OCI-LY7 (cell line): ENCODE measurements around the gene LIPC. TPM values are rescaled to one million over a fixed set of nuclear protein-coding genes. Genes with fewer than 3 reads are reported as not detected.

ENCODE experiments used
- BruUV-seq: library from RNA; stranded (reverse); fragments of 400-500 nt; replicated peaks from 2 replicates; lab custom pipeline; 2021; lab: Mats Ljungman, UMichigan
- CTCF ChIA-PET: fragments of 300-600 bp; sonication (Branson Sonifier 250); formaldehyde crosslinking; loops from one replicate; lab custom pipeline; 2022; ENCODE audit warnings: antibody characterized with exemption; ENCODE audit not compliant: unreplicated experiment; lab: Charles Lee
- POLR2A ChIA-PET: fragments of 300-600 bp; sonication (Branson Sonifier 250); formaldehyde crosslinking; loops from one replicate; lab custom pipeline; 2022; ENCODE audit warnings: antibody characterized with exemption; lab: Charles Lee
- DNase-seq: peaks from one replicate; pipeline ENCODE4 v3.0.0-alpha.2; 2015; ENCODE audit warnings: low spot score
- H2AFZ ChIP-seq: fragments of 200-600 bp; sonication (generic), shearing (Covaris generic); 2 replicates; pipeline ENCODE4 v1.6.1; 2014; ENCODE audit warnings: mild to moderate bottlenecking, antibody characterized with exemption, low read length, moderate library complexity
- H3K27ac ChIP-seq: fragments of 200-600 bp; sonication (generic); 2 replicates; pipeline ENCODE4 v1.5.1; 2014; ENCODE audit warnings: mixed run types, low read depth, mild to moderate bottlenecking, moderate library complexity, low read length, inconsistent platforms; ENCODE audit not compliant: poor library complexity, severe bottlenecking
- H3K36me3 ChIP-seq: fragments of 200-600 bp; sonication (generic); 2 replicates; pipeline ENCODE4 v1.6.1; 2014; ENCODE audit warnings: mild to moderate bottlenecking, antibody characterized with exemption, low read length, moderate library complexity, mixed read lengths; ENCODE audit not compliant: insufficient read depth
- H3K4me1 ChIP-seq: fragments of 200-600 bp; sonication (generic); 2 replicates; pipeline ENCODE4 v1.5.1; 2014; ENCODE audit warnings: mild to moderate bottlenecking, low read length; ENCODE audit not compliant: insufficient read depth, poor library complexity, severe bottlenecking
- H3K4me2 ChIP-seq: fragments of 200-600 bp; sonication (generic); 2 replicates; pipeline ENCODE4 v1.6.1; 2014; ENCODE audit warnings: mild to moderate bottlenecking, low read length
- H3K4me3 ChIP-seq: fragments of 200-600 bp; sonication (generic); 2 replicates; pipeline ENCODE4 v1.5.1; 2014; ENCODE audit warnings: mild to moderate bottlenecking, low read depth, low read length; ENCODE audit not compliant: poor library complexity, severe bottlenecking
- H3K79me2 ChIP-seq: fragments of 200-600 bp; sonication (generic); 2 replicates; pipeline ENCODE4 v1.6.1; 2016; ENCODE audit warnings: low read depth, mild to moderate bottlenecking, low read length, moderate library complexity, mixed read lengths; ENCODE audit not compliant: insufficient read depth
- H3K9me2 ChIP-seq: fragments of 200-600 bp; sonication (generic); 2 replicates; pipeline ENCODE4 v1.6.1; 2016; ENCODE audit warnings: mild to moderate bottlenecking, low read length, mixed read lengths; ENCODE audit not compliant: insufficient read depth
- H3K9me3 ChIP-seq: fragments of 200-600 bp; sonication (generic); 2 replicates; pipeline ENCODE4 v1.6.1; 2014; ENCODE audit warnings: mild to moderate bottlenecking, mixed run types, low read length, mixed read lengths
- H4K20me1 ChIP-seq: fragments of 200-600 bp; sonication (generic); 2 replicates; pipeline ENCODE4 v1.6.1; 2014; ENCODE audit warnings: mild to moderate bottlenecking, antibody characterized with exemption, low read length, moderate library complexity, mixed read lengths; ENCODE audit not compliant: insufficient read depth
- EZH2phosphoT487 ChIP-seq: fragments of 200-600 bp; sonication (generic); IDR thresholded peaks from 2 replicates; pipeline ENCODE4 v1.6.1; 2018; ENCODE audit warnings: low read depth, borderline replicate concordance, mild to moderate bottlenecking, mixed run types, antibody characterized with exemption, low read length, moderate library complexity, mixed read lengths
- intact Hi-C: fragments of 100-400 bp; cut with micrococcal nuclease; formaldehyde crosslinking; loops from one replicate; pipeline ENCODE4 v1.10.0; 2022; ENCODE audit not compliant: unreplicated experiment
- total RNA-seq, 2 experiments: library from RNA; depleted of rRNA in 1 of 2; stranded (reverse); fragments of >200 nt in 1 of 2; shearing (Covaris generic) in 1 of 2; gene quantifications; 2 replicates each; pipeline ENCODE4 v1.2.3, GENCODE V29; 2014 to 2022
- TF ChIP-seq, protein P1 (sequence below): fragments of 200-600 bp; sonication (generic); conservative IDR thresholded peaks from 2 replicates; pipeline ENCODE4 v1.5.1; 2014; ENCODE audit warnings: mild to moderate bottlenecking, antibody characterized with exemption, low read length, moderate library complexity, mixed read lengths

The LIPC gene
- total RNA-seq, 2 experiments from 2014 or later: 0.50 TPM; not detected in 1

DNA sequence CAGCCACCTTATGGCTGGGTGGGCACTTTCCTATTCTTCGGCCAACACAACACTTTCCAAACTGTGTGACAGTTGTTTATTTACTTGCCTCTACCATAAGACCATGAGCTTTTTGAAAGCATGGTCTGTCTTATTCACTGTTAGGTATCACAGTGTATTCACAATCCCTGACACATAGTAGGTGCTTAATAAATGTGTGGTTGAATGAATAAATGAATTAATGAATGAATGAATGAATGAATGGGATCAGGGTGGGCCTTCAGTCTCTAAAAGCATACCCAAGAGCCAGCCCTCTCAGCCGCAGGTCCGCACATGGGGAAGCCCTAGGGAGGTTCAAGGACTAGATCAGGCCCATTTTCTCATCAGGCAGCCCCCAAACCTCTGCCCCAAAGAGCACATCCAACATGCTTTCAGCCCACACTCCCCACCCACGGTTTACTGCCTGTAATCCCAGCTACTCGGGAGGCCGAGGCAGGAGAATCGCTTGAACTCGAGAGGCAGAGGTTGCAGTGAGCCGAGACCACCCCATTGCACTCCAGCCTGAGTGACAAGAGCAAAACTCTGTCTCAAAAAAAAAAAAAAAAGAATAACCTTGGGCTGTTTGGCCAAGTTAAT lies 95.9 kb downstream of the LIPC start:
- H3K4me2 ChIP-seq: no peak overlapping the region
- BruUV-seq: no TSS peak
- no peaks in the 10 kb centered on the region for H3K79me2 ChIP-seq
- H2AFZ ChIP-seq: no peak overlapping the region
- no peaks in the 10 kb centered on the region for H4K20me1 ChIP-seq
- no peak overlapping the region for H3K4me3 ChIP-seq
- no peak for DNase-seq
- H3K9me3 ChIP-seq: no peaks in the 10 kb centered on the region
- no peaks in the 10 kb centered on the region for H3K4me1 ChIP-seq
- H3K36me3 ChIP-seq: no peaks in the 10 kb centered on the region
- ChIA-PET CTCF (no interaction called here), POLR2A (no interaction called here)
- TF ChIP-seq, protein P1, sequence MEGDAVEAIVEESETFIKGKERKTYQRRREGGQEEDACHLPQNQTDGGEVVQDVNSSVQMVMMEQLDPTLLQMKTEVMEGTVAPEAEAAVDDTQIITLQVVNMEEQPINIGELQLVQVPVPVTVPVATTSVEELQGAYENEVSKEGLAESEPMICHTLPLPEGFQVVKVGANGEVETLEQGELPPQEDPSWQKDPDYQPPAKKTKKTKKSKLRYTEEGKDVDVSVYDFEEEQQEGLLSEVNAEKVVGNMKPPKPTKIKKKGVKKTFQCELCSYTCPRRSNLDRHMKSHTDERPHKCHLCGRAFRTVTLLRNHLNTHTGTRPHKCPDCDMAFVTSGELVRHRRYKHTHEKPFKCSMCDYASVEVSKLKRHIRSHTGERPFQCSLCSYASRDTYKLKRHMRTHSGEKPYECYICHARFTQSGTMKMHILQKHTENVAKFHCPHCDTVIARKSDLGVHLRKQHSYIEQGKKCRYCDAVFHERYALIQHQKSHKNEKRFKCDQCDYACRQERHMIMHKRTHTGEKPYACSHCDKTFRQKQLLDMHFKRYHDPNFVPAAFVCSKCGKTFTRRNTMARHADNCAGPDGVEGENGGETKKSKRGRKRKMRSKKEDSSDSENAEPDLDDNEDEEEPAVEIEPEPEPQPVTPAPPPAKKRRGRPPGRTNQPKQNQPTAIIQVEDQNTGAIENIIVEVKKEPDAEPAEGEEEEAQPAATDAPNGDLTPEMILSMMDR: no peak
- no peak for TF ChIP-seq EZH2phosphoT487
- intact Hi-C loops: no loop called here
- no peaks in the 10 kb centered on the region for H3K9me2 ChIP-seq
- no peak overlapping the region for H3K27ac ChIP-seq

DNA sequence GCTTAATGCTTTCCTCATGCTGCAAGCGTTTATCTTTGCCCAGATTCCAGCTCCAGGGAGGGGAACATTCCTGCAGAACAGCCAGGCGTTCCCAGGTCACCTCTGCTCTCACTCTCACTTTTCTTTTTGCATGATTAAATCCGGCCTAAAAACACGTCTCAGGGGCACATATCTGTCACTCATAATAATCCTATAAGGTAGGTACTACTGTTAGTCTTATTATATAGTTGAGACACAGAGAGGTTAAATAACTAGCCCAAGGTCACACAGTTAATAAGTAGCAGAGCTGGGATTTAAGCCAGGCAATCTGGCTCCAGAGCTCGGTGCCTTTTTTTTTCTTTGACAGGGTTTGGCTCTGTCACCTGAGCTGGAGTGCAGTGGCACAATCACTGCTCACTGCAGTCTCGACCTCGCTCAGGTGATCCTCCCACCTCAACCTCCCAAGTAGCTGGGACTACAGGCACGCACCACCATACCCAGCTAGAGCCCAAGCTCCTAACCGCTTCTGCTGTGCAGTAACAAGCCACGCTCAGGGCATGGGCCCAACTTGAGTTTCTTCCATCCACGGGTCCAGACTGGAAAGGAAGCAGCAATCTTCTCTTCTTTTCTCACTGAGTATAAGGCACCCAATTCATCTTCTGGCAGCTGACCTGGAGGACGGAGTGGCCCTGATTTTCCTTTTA lies 96.5 kb downstream of the LIPC start:
- Histone ChIP-seq H3K4me1 (no peaks in the 10 kb centered on the region), H2AFZ (no peak overlapping the region), H3K9me2 (no peaks in the 10 kb centered on the region), H3K79me2 (no peaks in the 10 kb centered on the region), H3K27ac (no peak overlapping the region), H3K36me3 (no peaks in the 10 kb centered on the region), H3K4me2 (no peak overlapping the region), H4K20me1 (no peaks in the 10 kb centered on the region), H3K9me3 (no peaks in the 10 kb centered on the region), H3K4me3 (no peak overlapping the region)
- intact Hi-C loops: no loop called here
- no peak for DNase-seq
- TF ChIP-seq, protein P1: no peak
- no peak for TF ChIP-seq EZH2phosphoT487
- ChIA-PET CTCF (no interaction called here), POLR2A (no interaction called here)
- BruUV-seq: no TSS peak

DNA sequence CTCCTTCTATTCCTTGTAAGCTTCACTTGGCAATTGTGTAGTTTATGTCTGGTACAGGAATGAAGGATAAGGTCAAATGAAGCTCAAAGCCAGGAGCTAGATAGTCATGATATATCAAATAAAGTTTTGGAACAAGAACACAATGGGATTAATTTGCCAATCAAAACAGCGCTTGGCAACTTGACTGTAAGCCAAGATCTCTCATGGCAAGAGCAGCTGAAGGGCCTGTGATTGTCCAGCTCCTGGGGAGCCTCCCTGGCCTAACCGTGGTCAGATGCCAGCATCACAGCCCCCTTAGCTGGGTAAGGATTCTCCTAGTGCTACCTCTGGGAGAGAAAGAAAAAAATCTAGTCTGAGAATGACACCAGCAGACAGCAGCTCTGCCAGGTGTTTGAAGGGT lies 97.2 kb downstream of the LIPC start:
- CTCF ChIA-PET: no interaction called here
- POLR2A ChIA-PET: interaction anchor here (0.9 kb wide), 1 partner anchor 22 kb away, joined by 3 read pairs; no protein-coding TSS in a partner anchor
- Histone ChIP-seq H3K9me3 (no peaks in the 10 kb centered on the region), H4K20me1 (no peaks in the 10 kb centered on the region), H3K36me3 (no peaks in the 10 kb centered on the region), H3K4me3 (no peak overlapping the region), H3K4me2 (no peak overlapping the region), H2AFZ (no peak overlapping the region), H3K79me2 (no peaks in the 10 kb centered on the region), H3K4me1 (no peaks in the 10 kb centered on the region), H3K9me2 (no peaks in the 10 kb centered on the region), H3K27ac (no peak overlapping the region)
- TF ChIP-seq, protein P1: no peak
- no peak for TF ChIP-seq EZH2phosphoT487
- intact Hi-C loops: no loop called here
- BruUV-seq: no TSS peak
- no peak for DNase-seq
